Measurements from ENCODE around the gene RBMX.
A peak's percentile ranks its signal among the peaks of the same experiment; 100 is the strongest.
"Not testable (repeated sequence)": the region's sequence is repeated elsewhere in the genome, so short reads cannot be mapped to it uniquely, and the experiment has no call there.

The RBMX gene

DNA sequence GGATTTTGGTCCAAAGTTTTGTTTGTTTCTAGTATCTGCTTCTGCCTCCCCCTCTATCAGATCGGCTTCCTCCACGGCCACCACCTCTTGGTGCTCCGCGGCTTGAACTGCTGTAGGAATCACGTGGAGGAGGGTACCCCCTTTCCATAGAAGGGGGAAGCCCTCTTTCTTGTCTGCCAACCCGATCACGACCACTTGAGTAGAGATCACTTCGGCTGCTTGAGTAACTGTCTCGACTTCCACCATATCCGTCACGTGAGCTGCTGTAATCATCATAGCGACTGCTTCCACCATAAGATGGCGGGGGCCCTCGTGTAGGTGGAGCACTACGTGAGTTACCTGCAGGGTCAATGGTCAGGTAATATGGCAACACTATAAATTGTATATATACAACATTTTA, 6.4 kb downstream of the RBMX start:
- not testable (repeated sequence) for DNase-seq

DNA sequence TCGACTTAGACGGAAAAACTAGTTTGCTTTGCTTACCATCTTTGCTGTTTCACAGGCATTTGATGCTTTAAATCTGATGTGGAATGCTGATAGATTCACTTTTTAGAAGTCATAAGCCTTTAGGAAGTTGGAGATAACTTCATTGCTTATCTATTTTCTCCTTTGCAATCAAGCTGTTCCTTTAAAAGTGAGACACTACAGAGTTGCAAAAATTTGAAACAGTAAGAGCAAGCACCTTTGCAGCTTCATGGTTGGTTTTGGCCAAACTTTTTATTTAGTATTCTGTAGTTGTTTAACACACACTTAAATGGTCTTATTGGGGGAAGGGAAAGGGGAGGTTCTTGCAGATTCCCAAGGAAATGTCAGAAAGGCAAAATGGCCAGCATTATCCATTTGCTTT, 7.3 kb downstream of the RBMX start:
- not testable (repeated sequence) for DNase-seq

DNA sequence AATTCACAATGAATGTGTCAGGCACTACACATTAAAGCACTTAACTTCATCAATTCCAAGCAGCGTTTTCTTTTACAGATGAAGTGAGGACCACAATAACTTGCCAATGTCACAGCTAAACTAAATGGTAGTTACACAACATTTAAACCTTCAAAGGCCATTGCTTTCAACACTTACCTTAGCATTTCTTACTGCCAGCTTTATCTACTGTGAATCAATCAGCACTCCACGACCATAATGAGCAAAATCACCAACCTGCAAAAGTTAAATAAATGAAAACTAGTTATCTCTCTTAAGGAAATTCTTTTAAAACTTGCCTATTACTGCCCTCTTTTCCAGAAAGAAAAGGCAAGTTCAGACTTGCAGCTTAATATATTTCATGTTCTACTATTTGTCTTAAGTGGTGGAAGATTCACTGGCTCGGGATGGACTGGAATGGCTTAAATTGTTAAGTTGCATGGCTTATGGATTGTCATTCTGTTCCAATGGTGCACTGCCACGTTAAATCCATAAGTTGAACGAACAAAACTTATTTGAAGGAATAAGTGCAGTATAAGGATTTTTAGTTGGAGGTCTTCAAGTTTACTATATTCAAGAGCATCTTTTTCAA, 8.3 kb downstream of the RBMX start:
- no peak for DNase-seq

DNA sequence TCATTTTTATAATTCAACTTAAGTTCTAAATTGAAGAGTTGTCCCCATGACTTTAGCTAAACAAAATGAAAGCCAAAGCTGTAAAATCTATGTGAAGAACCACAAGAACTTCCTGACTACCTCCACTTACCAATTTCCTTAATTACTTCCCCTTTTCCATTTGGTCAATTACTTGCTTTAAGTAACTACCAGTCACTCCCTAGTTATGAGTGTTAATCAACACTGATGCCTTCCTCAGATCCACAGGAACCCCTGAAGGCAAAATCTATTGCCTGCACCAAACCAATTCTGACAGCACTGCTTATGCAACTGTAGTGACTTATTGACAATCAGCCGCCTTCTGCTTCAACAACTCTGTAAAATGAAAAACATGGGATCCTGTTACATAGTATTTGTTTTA, 10.5 kb downstream of the RBMX start:
- no peak for DNase-seq

DNA sequence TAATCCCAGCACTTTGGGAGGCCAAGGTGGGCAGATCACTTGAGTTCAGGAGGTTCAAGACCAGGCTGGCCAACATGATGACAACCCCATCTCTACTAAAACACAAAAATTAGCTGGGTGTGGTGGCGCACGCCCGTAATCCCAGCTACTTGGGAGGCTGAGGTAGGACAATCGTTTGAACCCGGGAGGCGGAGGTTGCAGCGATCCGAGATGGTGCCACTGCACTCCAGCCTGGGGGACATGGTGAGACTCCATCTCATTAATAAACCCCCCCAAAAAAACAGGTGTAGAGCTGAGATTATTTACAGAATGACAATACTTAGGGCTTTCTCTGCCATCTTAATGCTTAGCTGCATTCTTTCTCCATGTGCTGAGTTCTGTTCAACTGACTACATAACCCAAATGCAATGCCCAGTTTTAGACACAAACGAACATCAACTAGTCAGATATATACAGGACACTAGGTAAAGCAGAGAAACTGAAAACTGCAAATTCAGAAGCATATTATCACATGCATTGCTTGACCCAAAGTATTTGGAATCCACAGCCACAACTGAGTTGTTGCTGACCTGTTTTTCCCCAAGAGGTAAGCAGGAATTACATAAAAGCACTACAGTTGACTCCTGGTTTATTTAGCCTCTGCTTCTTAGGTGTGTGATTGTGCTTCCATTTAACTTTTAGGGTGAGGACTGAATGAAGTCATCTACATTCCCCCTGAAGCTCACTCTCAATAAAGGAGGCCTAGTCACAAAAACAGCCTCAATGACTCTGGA, 12.1 kb downstream of the RBMX start:
- no peak for DNase-seq

DNA sequence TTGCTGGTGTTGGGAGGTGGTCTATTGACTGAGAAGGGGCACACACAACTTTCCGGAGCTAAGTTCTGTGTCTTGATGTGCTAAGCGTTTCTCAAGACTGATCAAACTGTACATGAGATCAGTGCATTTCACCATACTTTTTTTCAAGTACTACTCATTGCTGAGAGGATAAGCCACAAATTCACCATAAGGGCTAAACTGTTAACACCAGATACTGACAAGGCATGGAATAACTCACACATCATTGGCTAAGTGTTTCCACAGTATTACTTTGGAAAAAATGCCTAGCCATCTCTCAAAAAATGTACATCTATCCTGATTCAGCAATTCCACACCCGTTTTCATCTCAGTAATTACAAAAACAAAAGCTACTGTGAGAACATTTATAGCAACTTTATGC, 13.0 kb downstream of the RBMX start:
- peak; percentile 26 for DNase-seq

DNA sequence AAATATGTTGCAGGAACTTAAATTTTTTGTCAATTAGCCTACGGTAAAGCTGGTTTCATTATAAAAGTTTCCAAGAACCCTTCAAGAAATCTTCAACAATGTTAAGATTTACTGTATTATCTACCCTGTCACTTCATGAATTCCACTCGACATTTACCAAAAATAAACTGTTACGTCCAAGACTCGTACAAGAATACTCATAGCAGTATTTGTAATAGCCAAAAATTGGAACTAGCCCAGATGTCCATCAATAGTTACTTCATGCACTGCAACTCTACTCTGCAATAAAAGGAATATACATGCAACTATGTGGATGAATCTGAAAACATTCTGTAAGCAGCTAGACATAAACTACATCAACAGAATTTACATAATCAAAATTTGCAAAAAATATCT, 13.4 kb downstream of the RBMX start:
- no peak for DNase-seq

DNA sequence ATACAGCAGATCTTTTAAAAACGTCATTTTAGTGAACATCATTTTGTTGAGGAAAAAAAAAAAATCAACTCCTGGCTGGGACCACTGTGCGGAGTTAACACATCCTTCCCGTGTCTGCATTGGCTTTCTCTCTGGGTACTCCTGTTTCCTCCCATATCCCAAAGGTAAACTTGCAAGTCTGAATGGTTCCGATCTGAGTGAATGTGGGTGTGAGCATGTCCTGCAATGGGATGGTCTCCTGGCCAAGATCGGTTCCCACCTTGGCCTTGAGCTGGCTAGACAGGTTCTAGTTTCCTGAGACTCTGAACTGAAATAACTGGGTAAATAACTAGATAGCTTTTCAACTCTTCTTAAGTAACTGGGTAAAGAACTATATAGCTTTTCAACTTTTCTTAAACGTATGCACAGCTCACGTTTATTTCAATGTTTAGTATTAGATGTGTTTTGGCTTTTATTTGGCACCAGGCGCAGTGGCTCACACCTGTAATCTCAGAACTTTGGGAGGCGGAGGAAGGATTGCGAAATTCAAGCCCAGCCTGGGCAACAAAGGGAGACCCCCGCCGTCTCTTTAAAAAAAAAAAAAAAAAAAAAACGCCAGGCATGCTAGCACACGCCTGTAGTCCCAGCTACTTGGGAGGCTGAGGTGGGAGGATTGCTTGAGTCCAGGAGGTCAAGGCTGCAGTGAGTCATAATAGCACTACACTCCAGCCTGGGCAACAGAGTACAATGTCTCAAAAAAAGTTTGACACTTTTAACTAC, 14.0 kb downstream of the RBMX start:
- no peak for DNase-seq

DNA sequence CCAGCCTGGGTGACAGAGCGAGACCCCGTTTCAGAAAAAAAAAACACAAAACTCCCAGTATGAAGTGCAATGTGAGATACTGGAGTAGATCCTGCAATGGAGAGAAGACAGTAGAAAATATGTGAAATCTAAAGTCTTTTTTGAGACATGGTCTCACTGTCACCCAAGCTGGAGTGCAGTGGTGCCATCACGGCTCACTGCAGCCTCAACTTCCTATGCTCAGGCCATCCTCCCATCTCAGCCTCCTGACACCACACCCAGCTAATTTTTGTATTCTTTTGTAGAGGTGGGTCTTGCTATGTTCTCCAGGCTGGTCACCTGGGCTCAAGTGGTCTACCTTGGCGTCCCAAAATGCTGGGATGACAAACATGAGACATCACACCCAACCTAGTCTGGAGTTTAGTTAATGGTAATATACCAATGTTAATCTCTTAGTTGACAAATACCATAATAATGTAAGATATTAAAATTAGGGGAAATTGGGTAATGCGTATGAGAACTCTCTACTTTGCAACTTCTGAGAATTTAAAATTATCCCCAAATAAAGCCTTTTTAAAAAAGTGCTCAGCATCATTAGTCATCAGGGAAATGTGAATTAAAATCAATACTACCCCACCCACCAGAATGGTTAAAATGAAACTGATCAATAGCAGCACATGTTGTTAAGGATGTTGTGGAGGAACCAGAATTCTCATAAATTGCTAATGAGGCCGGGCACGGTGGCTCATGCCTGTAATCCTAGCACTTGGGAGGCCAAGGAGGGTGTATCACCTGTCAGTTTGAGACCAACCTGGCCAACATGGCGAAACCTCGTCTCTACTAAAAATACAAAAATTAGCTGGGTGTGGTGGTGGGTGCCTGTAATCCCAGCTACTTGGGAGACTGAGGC, 15.0 kb downstream of the RBMX start:
- peak; percentile 62 for DNase-seq

DNA sequence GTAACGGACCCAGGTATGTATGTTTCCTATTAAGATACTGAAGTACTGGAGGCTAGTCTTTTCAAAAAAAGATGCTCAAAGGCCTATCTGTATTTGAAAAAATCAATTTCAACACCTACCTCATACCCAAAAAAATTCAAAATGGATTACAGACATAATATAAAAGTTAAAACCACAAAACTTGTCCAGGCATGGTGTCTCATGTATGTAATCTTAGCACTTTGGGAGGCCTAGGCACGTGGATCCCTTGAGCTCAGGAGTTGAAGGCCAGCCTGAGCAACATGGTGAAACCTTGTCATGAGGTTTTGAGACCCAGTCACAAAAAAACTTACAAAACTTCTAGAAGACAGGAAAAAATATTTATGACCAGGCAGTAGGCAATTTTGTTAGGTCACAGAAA, 16.7 kb downstream of the RBMX start:
- DNase-seq = no peak

DNA sequence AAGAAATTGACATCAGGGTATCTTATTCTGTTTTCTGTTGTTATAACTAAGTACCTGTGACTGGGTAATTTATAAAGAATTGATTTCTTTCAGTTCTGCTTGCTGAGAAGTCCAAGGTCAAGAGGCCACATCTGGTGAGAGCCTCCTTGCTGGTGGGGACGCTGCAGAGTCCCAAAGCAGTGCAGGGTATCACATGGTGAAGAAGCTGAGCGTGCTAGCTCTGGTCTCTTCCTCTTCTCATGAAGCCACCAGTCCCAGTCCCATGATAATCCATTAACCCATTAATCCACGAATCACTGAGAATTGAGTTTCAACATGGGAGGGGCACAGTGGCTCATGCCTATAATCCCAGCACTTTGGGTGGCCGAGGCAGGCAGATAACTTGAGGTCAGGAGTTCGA, 18.0 kb downstream of the RBMX start:
- no peak for DNase-seq

DNA sequence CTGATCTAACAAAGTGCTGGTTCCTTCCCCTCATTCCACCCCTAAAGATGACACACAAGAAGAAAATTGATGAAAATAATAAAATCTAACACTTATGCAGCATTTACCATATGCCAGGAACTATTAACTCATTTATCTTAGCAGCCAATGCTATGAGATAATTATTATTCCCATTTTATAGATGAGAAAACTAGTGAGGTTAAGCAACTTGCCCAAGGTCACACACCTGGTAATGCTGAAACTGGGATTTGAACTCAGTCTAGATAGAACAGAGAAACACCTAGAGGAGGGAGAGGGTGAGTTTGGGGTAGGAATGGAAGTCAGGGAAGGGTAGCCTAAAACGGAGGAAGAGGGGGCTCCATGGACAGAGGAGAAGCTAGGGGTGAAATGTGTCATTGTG, 18.6 kb downstream of the RBMX start:
- DNase-seq = no peak

DNA sequence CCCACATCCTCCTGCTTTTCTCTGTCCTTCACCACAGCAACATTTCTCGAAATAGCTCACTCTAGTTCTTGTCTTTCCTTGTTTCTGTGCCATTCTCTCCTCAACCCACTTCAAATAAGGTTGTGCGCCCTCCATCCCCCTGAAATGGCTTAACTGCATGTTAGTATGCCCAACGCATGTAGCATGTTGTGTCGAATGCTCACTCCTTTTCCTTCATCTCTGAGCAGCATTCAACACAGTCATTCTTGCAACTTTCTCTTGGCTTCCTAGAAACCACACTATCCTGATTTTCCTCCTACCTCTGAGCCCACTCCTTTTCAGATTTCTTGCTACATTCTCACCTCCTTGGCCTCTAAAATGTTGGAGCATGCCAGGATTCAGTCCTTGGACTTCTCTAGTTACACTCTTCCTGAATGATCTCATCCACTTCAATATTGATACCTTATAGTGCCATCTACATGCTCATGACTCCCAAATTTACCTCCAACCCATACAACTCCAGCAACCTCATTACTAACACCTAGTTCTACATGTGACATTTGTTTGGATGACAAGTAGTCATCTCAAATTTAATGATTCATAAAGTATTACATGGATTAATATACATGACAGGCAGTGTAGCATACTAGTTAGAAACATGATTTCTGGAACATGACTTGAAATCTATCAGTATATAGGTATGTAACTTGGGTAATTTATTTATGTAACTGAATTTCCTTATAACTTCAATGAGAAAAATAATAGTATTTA, 22.3 kb downstream of the RBMX start:
- DNase-seq = no peak

DNA sequence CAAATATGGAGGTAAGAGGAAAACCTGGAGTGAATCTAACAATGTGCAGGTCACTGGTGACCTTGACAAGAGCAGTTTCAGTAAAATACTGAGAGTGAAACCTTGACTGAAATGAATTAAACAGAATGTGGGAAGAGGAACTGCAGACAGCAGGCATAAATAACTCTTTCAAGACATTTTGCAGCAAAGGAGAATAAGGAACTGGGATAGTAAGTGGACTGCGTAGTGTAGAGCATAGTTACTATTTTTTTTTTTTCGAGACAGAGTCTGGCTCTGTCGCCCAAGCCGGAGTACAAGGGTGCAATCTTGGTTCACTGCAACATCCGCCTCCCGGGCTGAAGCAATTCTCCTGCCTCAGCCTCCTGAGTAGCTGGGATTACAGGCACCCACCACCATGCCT, 24.0 kb downstream of the RBMX start:
- no peak for DNase-seq

DNA sequence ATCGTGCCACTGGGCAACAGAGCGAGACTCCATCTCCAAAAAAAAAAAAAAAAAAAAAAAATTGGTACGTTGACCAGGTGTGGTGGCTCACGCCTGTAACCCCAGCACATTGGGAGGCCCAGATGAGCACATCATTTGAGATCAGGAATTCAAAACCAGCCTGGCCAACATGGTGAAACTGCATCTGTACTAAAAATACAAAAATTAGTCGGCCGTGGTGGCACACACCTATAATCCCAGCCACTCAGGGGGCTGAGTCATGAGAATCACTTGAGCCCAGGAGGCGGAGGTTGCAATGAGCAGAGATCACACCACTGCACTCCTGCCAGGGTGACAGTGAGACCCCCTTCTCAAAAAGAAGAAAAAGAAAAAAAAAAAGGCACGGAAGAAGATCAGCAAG, 24.5 kb downstream of the RBMX start:
- no peak for DNase-seq

DNA sequence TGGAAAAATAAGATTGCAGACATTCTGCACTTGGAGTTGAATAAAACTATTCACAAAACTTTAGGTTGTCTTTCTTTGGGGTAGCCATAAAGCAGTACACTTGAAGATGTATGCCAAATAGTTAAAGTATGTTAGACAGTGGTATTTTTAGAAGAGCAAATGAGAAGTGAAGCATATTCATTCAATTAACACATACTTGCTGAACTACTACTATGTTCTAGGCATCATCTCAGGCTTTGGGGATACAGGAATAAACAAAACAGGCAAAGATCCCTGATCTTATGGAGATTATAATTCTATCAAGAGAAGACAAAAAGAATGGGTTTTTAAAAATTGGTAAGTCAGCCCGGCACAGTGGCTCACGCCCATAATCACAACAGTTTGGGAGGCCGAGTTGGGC, 29.0 kb downstream of the RBMX start:
- DNase-seq = no peak

DNA sequence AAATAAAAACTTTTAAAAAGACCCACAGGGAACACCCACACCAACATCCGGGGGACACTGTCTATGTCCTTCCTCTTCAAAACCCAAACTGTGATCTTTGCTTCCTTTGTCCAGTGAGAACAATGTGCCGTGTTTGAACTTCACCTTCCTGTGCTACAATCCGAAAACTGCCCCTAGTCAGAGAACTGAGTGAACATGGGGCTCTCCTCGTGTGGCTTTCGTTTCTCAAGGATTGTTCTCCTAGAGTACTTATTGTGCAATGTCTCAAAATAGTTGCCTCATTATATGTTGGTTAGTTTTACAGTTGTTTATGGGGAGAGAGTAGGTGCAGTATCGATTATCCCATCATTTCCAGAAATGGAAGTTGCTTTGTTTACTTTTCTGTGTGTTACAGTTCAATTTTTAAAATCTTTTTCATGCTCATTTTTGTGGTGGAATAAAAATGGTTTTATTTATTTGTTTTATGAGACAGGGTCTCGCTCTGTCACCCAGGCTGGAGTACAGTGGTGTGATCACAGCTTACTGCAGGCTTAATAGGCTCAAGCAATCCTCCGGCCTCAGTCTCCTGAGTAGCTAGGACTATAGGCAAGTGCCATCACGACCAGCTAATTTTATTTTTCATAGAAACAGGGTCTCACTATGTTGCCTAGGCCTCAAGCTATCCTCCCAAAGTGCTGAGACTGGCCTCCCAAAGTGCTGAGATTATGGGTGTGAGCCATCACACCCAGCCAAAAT, 29.9 kb downstream of the RBMX start:
- no peak for DNase-seq

DNA sequence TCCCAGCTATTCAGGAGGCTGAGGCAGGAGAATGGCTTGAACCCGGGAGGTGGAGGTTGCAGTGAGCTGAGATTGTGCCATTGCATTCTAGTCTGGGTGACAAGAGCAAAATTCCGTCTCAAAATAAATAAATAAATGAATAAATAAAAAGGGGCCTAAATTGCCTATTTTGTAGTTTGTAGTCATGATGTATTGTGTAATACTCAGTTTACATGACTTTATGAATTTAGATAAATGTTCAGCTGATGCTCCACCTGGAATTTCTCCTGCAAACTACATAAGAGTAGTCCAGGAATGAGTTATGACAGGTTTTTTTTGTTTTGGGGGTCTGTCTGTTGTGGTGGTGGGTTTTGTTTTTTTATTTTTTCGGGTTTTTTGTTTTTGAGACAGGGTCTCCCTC, 31.1 kb downstream of the RBMX start:
- no peak for DNase-seq

DNA sequence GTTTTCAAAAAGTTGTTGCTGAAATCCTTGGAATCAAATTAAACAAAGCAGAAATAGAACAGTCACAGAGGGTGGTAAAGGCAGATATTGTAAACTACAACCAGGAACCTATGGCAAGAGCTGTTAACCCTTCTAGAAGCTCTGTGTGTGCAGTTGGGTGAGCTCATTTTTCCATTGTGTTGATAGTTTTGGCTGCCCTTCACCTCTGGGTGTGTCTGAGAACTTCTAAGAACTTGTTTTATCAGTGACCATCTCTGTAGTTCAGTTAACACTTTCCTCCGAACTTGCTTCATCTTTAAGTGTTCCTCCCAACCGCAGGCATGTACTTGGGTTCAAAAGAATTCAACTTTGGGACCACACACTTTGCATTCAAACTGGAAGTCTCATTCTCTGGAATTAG, 32.7 kb downstream of the RBMX start:
- peak; percentile 28 for DNase-seq

DNA sequence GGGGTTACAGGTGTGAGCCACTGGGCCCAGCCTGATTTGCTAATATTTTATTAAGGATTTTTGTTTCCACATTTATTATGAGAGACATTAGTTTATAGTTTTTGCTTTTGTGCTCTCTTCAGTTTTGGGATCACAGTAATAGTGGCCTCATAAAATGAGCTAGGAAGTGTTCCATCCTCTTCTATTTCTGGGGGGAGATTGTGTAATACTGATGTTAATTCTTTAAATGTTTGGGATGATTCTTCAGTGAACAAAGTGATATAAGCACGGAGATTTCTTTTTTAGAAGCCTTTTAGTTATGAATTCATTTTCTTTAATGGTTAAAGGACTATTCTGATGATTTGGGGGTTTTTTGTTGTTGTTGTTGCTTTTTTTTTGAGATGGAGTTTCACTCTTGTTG, 41.3 kb downstream of the RBMX start:
- DNase-seq = no peak

DNA sequence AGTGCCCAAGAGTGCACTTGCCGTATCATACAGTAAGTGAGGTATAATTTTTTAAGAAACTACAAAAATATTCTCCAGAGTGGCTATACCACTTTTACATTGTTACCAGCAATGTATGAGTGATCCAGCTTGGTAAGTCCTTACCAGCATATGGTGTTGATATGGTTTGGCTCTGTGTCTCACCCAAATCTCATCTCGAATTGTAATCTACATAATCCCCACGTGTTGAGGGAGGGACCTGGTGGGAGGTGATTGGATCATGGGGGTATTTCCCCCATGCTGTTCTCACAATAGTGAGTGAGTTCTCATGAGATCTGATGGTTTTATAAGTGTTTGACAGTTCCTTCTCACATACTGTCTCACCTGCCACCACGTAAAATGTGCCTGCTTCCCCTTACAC, 44.8 kb downstream of the RBMX start:
- no peak for DNase-seq

DNA sequence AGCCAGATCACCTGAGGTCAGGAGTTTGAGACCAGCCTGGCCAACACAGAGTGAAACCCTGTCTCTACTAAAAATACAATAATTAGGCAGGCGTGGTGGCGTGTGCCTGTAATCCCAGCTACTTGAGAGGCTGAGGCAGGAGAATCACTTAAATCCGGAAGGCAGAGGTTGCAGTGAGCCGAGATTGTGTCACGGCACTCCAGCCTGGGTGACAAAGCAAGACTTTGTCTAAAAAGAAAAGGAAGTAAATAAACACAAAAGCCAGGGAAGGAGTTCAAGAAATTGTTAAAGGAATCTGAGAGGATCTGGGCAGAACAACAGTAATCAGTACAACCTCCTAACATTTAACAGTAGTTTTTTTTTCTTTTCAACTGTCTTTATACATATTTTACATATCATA, 51.1 kb downstream of the RBMX start:
- DNase-seq = no peak

Measured in activated CD4-positive, alpha-beta T cell treated with anti-CD3 and anti-CD28 coated beads, Interleukin-10, Interleukin-2, amounts not matched to agents 100 ng/mL and 50 ng/mL, durations not matched to agents 16 hours and 8 hours (primary cell).